Naive thymus-derived CD4-positive, alpha-beta T cell (primary cell): Measurements from ENCODE around the gene SNX19. TPM values are rescaled to one million over a fixed set of nuclear protein-coding genes. Genes with fewer than 3 reads are reported as not detected.

ENCODE experiments used
- ATAC-seq: fragments of 150-1000 bp; cut with Tn5 transposase; 2 replicates; pipeline ENCODE4 v1.10.0; 2021; ENCODE audit warnings: mild to moderate bottlenecking, moderate library complexity
- CTCF ChIA-PET: fragments of 350-600 bp; sonication (Branson Sonifier 250); formaldehyde crosslinking; loops from one replicate; lab custom pipeline; 2021; ENCODE audit warnings: antibody characterized with exemption; lab: Charles Lee
- POLR2A ChIA-PET: fragments of 350-600 bp; sonication (Branson Sonifier 250); formaldehyde crosslinking; loops from one replicate; lab custom pipeline; 2021; ENCODE audit warnings: antibody characterized with exemption, inconsistent platforms; lab: Charles Lee
- DNase-seq, 9 donors: peaks; one replicate each; pipeline versions ENCODE4 v3.0.0 to v3.0.0-alpha.2; 2020 to 2022; ENCODE audit warnings: mixed read lengths in 1 of 9
- H3K27ac ChIP-seq: one replicate; pipeline ENCODE4 v1.7.0; 2013; ENCODE audit warnings: mild to moderate bottlenecking, low read depth, low read length, moderate library complexity
- H3K27me3 ChIP-seq, 2 donors: one replicate each; pipeline ENCODE4 v1.7.0; 2013; ENCODE audit warnings: low read length in 2 of 2, mild to moderate bottlenecking in 2 of 2, moderate library complexity in 2 of 2; ENCODE audit not compliant: control insufficient read depth in 2 of 2, insufficient read depth in 2 of 2
- H3K36me3 ChIP-seq, 3 experiments: 1 replicate in 2 of 3; 2 replicates in 1 of 3; pipeline ENCODE4 v1.7.0; 2013; ENCODE audit warnings: low read length in 3 of 3, mild to moderate bottlenecking in 3 of 3, moderate library complexity in 1 of 3; ENCODE audit not compliant: insufficient read depth in 3 of 3, control insufficient read depth in 2 of 3
- H3K4me1 ChIP-seq, 2 donors: one replicate each; pipeline ENCODE4 v1.7.0; 2013; ENCODE audit warnings: low read length in 2 of 2, mild to moderate bottlenecking in 2 of 2, moderate library complexity in 1 of 2; ENCODE audit not compliant: control insufficient read depth in 2 of 2, insufficient read depth in 2 of 2
- H3K4me3 ChIP-seq: 2 replicates; pipeline ENCODE4 v1.7.0; 2013; ENCODE audit warnings: mild to moderate bottlenecking, low read length
- H3K9me3 ChIP-seq, 3 experiments: 1 replicate in 2 of 3; 2 replicates in 1 of 3; pipeline ENCODE4 v1.7.0; 2013; ENCODE audit warnings: low read length in 3 of 3; ENCODE audit not compliant: control insufficient read depth in 2 of 3
- H3K27ac Mint-ChIP-seq, 9 donors: one replicate each; pipeline ENCODE4 v1.8.0; 2020 to 2022; ENCODE audit warnings: mixed read lengths in 9 of 9, mild to moderate bottlenecking in 8 of 9, moderate library complexity in 5 of 9, inconsistent platforms in 2 of 9
- H3K27me3 Mint-ChIP-seq, 5 donors: one replicate each; pipeline ENCODE4 v1.8.0; 2021 to 2022; ENCODE audit warnings: mixed read lengths in 5 of 5, mild to moderate bottlenecking in 1 of 5
- H3K36me3 Mint-ChIP-seq, 5 donors: one replicate each; pipeline ENCODE4 v1.8.0; 2020 to 2022; ENCODE audit warnings: mixed read lengths in 5 of 5, mild to moderate bottlenecking in 3 of 5, inconsistent platforms in 1 of 5
- H3K4me1 Mint-ChIP-seq, 7 donors: one replicate each; pipeline ENCODE4 v1.8.0; 2020 to 2022; ENCODE audit warnings: mixed read lengths in 7 of 7, mild to moderate bottlenecking in 3 of 7, inconsistent platforms in 1 of 7
- H3K4me3 Mint-ChIP-seq, 10 donors: one replicate each; pipeline ENCODE4 v1.8.0; 2020 to 2022; ENCODE audit warnings: mild to moderate bottlenecking in 10 of 10, mixed read lengths in 10 of 10, moderate library complexity in 6 of 10, inconsistent platforms in 2 of 10
- H3K9me3 Mint-ChIP-seq, 11 donors: one replicate each; pipeline ENCODE4 v1.8.0; 2020 to 2022; ENCODE audit warnings: mixed read lengths in 11 of 11, mild to moderate bottlenecking in 4 of 11, inconsistent platforms in 1 of 11, moderate library complexity in 1 of 11
- intact Hi-C, 2 donors: fragments of 100-400 bp; cut with micrococcal nuclease; formaldehyde crosslinking; loops; one replicate each; pipeline ENCODE4 v1.15.1; 2023
- polyA plus RNA-seq, 2 donors: library from polyadenylated mRNA; unstranded; fragments of 300-500 nt; fragmentation: Illumina TruSeq; gene quantifications; one replicate each; pipeline ENCODE4 v1.2.3, GENCODE V29; 2021
- total RNA-seq, 6 experiments: library from RNA in 5 of 6; stranded (reverse) in 5 of 6; gene quantifications; 1 replicate in 5 of 6; 2 replicates in 1 of 6; pipeline ENCODE4 v1.2.3 and lab custom pipeline; 2021 to 2026

Gene SNX19
- total RNA-seq (100 to 1,000 TPM in 1 of 5 experiments, 10 to 100 TPM in 4; 53.9 to 101 (median 57.1) TPM), polyA plus RNA-seq (10 to 100 TPM; 24.8 to 28.7 TPM), total RNA-seq (lab: John Stamatoyannopoulos, UW) (114 reads per million, percentile 86 among the genes with 10 or more reads in this experiment)

- Mint-ChIP-seq H3K27me3 (peaks cover under 1 to 12% (median 10%) of the 10 kb centered on the region in 5 donors), H3K4me1 (peaks cover 5 to 53% (median 40%) of the 10 kb centered on the region in 7 donors), H3K36me3 (peaks cover 15 to 38% (median 30%) of the 10 kb centered on the region in 5 donors), H3K4me3 (peak within 1 kb of the TSS; percentile 83 to 91 (median 88)), H3K27ac (peak within 1 kb of the TSS; percentile 85 to 95 (median 92)), H3K9me3 (peaks cover 0 to 43% (median 17%) of the 10 kb centered on the region in 11 donors)
- intact Hi-C loops = loop anchor here (1.0 to 10.0 kb wide), 13 partner anchors 22 to 1634 kb away; partner anchors contain the start of genes APLP2 (in 2 of the 2), NFRKB (in 2 of the 2) and PRDM10 (in 1 of the 2)
- DNase-seq (peak; percentile 83 to 96 (median 89)), ATAC-seq (peak; percentile 100)
- peak within 1 kb of the TSS; percentile 54 for H3K4me3 ChIP-seq
- H3K36me3 ChIP-seq = peaks cover 0 to 28% (median 0%) of the 10 kb centered on the region in 3 experiments
- peaks cover 0 to 33% (median 7%) of the 10 kb centered on the region in 3 experiments for H3K9me3 ChIP-seq
- H3K27ac ChIP-seq = peak within 1 kb of the TSS; percentile 84
- POLR2A ChIA-PET = interaction anchor here (0.6 to 2.2 kb wide), 8 partner anchors 12 to 913 kb away, joined by 3 to 7 read pairs (median 3); partner anchors contain the start of genes PRDM10 and ZBTB44
- H3K27me3 ChIP-seq = no peaks in the 10 kb centered on the region
- CTCF ChIA-PET = interaction anchor here (0.9 to 1.5 kb wide), 4 partner anchors 12 to 63 kb away, joined by 3 read pairs; no protein-coding TSS in a partner anchor
- H3K4me1 ChIP-seq = peaks cover 9 to 16% of the 10 kb centered on the region in 2 donors
These were observed at the start of gene SNX19 for GRCh38 chr11:130916238-130916855. TSS of gene SNX19 (minus strand) at chr11:130916479. CDS start at chr11:130915939, 540 bp downstream.

GRCh38 chr11:130964058-130964792 lies 47.9 kb upstream of the SNX19 start:
- no peak overlapping the region for H3K27ac ChIP-seq
- DNase-seq (no peak), ATAC-seq (no peak)
- Mint-ChIP-seq H3K27me3 (peaks cover 0 to 32% (median 28%) of the 10 kb centered on the region in 5 donors), H3K27ac (no peak overlapping the region), H3K9me3 (peaks cover 0 to 19% (median 5%) of the 10 kb centered on the region in 11 donors), H3K36me3 (no peaks in the 10 kb centered on the region), H3K4me3 (no peak overlapping the region), H3K4me1 (peaks cover 0 to 2% (median 0%) of the 10 kb centered on the region in 7 donors)
- CTCF ChIA-PET = interaction anchor here (0.6 kb wide), 1 partner anchor 1747 kb away, joined by 3 read pairs; no protein-coding TSS in a partner anchor
- H3K4me3 ChIP-seq = no peak overlapping the region
- no peaks in the 10 kb centered on the region for H3K9me3 ChIP-seq
- no peaks in the 10 kb centered on the region for H3K27me3 ChIP-seq
- no peaks in the 10 kb centered on the region for H3K4me1 ChIP-seq
- intact Hi-C loops = no loop called here
- H3K36me3 ChIP-seq = no peaks in the 10 kb centered on the region
- POLR2A ChIA-PET = no interaction called here

GRCh38 chr11:130947889-130948288 lies 31.6 kb upstream of the SNX19 start:
- Histone ChIP-seq H3K4me1 (no peaks in the 10 kb centered on the region), H3K36me3 (no peaks in the 10 kb centered on the region), H3K4me3 (no peak overlapping the region), H3K9me3 (no peaks in the 10 kb centered on the region), H3K27me3 (peaks cover 0 to 5% of the 10 kb centered on the region in 2 donors), H3K27ac (no peak overlapping the region)
- Mint-ChIP-seq H3K4me1 (peaks cover 10 to 16% (median 14%) of the 10 kb centered on the region in 7 donors), H3K27ac (no peak overlapping the region), H3K9me3 (peaks cover 0 to 3% (median 0%) of the 10 kb centered on the region in 11 donors), H3K4me3 (no peak overlapping the region), H3K27me3 (peaks cover 6 to 15% (median 11%) of the 10 kb centered on the region in 5 donors), H3K36me3 (peaks cover 0 to 4% (median 0%) of the 10 kb centered on the region in 5 donors)
- ChIA-PET POLR2A (no interaction called here), CTCF (no interaction called here)
- no peak for ATAC-seq
- intact Hi-C loops = no loop called here
- no peak for DNase-seq

GRCh38 chr11:130947481-130947880 lies 31.2 kb upstream of the SNX19 start:
- DNase-seq (no peak), ATAC-seq (no peak)
- H3K9me3 ChIP-seq = no peaks in the 10 kb centered on the region
- H3K4me1 ChIP-seq = no peaks in the 10 kb centered on the region
- H3K27ac Mint-ChIP-seq = no peak overlapping the region
- ChIA-PET CTCF (no interaction called here), POLR2A (no interaction called here)
- H3K36me3 ChIP-seq = no peaks in the 10 kb centered on the region
- H3K27me3 ChIP-seq = peaks cover 0 to 5% of the 10 kb centered on the region in 2 donors
- peaks cover 0 to 4% (median 0%) of the 10 kb centered on the region in 5 donors for H3K36me3 Mint-ChIP-seq
- H3K27me3 Mint-ChIP-seq = peaks cover 6 to 15% (median 11%) of the 10 kb centered on the region in 5 donors
- intact Hi-C loops = no loop called here
- no peak overlapping the region for H3K27ac ChIP-seq
- peaks cover 0 to 3% (median 0%) of the 10 kb centered on the region in 11 donors for H3K9me3 Mint-ChIP-seq
- peaks cover 10 to 16% (median 14%) of the 10 kb centered on the region in 7 donors for H3K4me1 Mint-ChIP-seq
- no peak overlapping the region for H3K4me3 Mint-ChIP-seq
- no peak overlapping the region for H3K4me3 ChIP-seq

GRCh38 chr11:130947058-130947457 lies 30.8 kb upstream of the SNX19 start:
- H3K9me3 Mint-ChIP-seq = peaks cover 0 to 3% (median 0%) of the 10 kb centered on the region in 11 donors
- ATAC-seq (no peak), DNase-seq (no peak)
- CTCF ChIA-PET = no interaction called here
- peaks cover 0 to 4% (median 0%) of the 10 kb centered on the region in 5 donors for H3K36me3 Mint-ChIP-seq
- intact Hi-C loops = no loop called here
- Histone ChIP-seq H3K27ac (no peak overlapping the region), H3K36me3 (no peaks in the 10 kb centered on the region), H3K27me3 (peaks cover 0 to 5% of the 10 kb centered on the region in 2 donors), H3K4me1 (no peaks in the 10 kb centered on the region), H3K9me3 (no peaks in the 10 kb centered on the region), H3K4me3 (no peak overlapping the region)
- H3K4me3 Mint-ChIP-seq = no peak overlapping the region
- peaks cover 10 to 16% (median 14%) of the 10 kb centered on the region in 7 donors for H3K4me1 Mint-ChIP-seq
- POLR2A ChIA-PET = no interaction called here
- peaks cover 6 to 15% (median 11%) of the 10 kb centered on the region in 5 donors for H3K27me3 Mint-ChIP-seq
- H3K27ac Mint-ChIP-seq = no peak overlapping the region

GRCh38 chr11:130945896-130946295 lies 29.6 kb upstream of the SNX19 start:
- ChIA-PET CTCF (no interaction called here), POLR2A (no interaction called here)
- no peak overlapping the region for H3K4me3 Mint-ChIP-seq
- H3K27me3 Mint-ChIP-seq = peaks cover 6 to 18% (median 12%) of the 10 kb centered on the region in 5 donors
- peaks cover 0 to 4% (median 0%) of the 10 kb centered on the region in 5 donors for H3K36me3 Mint-ChIP-seq
- peaks cover 0 to 4% (median 0%) of the 10 kb centered on the region in 11 donors for H3K9me3 Mint-ChIP-seq
- H3K9me3 ChIP-seq = no peaks in the 10 kb centered on the region
- no peak for DNase-seq
- ATAC-seq = no peak
- H3K27ac ChIP-seq = no peak overlapping the region
- no peak overlapping the region for H3K4me3 ChIP-seq
- peaks cover 10 to 16% (median 14%) of the 10 kb centered on the region in 7 donors for H3K4me1 Mint-ChIP-seq
- no peaks in the 10 kb centered on the region for H3K4me1 ChIP-seq
- no peak overlapping the region for H3K27ac Mint-ChIP-seq
- intact Hi-C loops = no loop called here
- H3K27me3 ChIP-seq = peaks cover 0 to 5% of the 10 kb centered on the region in 2 donors
- no peaks in the 10 kb centered on the region for H3K36me3 ChIP-seq
